Mesenchymal stem cell (in vitro differentiated cells and primary cell): ENCODE measurements around the gene NRP1.
A peak's percentile ranks its signal among the peaks of the same experiment; 100 is the strongest.

ENCODE experiments used
- DNase-seq: peaks from one replicate; pipeline ENCODE4 v3.0.0-alpha.2; 2013
- H2AFZ ChIP-seq: one replicate; pipeline ENCODE4 v1.6.1; 2013; ENCODE audit warnings: low read depth, mild to moderate bottlenecking, control low read depth, inconsistent platforms, low read length, moderate library complexity
- H2AK5ac ChIP-seq: 2 replicates; pipeline ENCODE4 v1.6.1; 2013; ENCODE audit warnings: low read length, moderate library complexity, mild to moderate bottlenecking, inconsistent platforms; ENCODE audit not compliant: severe bottlenecking
- H2BK120ac ChIP-seq: one replicate; pipeline ENCODE4 v1.6.1; 2013; ENCODE audit warnings: low read depth, mild to moderate bottlenecking, inconsistent platforms, low read length, moderate library complexity
- H2BK12ac ChIP-seq, 2 experiments: one replicate each; pipeline ENCODE4 v1.6.1; 2013; ENCODE audit warnings: inconsistent platforms in 2 of 2, low read length in 2 of 2, mild to moderate bottlenecking in 2 of 2, moderate library complexity in 2 of 2, control low read depth in 1 of 2
- H2BK15ac ChIP-seq: one replicate; pipeline ENCODE4 v1.6.1; 2013; ENCODE audit warnings: mild to moderate bottlenecking, low read depth, inconsistent platforms; ENCODE audit not compliant: poor library complexity, severe bottlenecking
- H2BK5ac ChIP-seq: 2 replicates; pipeline ENCODE4 v1.6.1; 2013; ENCODE audit warnings: low read depth, mild to moderate bottlenecking, low read length, control low read depth, inconsistent platforms; ENCODE audit not compliant: poor library complexity, severe bottlenecking
- H3K14ac ChIP-seq, 2 experiments: one replicate each; pipeline ENCODE4 v1.6.1; 2013; ENCODE audit warnings: inconsistent platforms in 2 of 2, low read length in 2 of 2, control low read depth in 1 of 2, mild to moderate bottlenecking in 1 of 2, moderate library complexity in 1 of 2
- H3K18ac ChIP-seq, 2 experiments: one replicate each; pipeline ENCODE4 v1.6.1; 2013; ENCODE audit warnings: inconsistent platforms in 2 of 2, low read length in 2 of 2, control low read depth in 1 of 2, low read depth in 1 of 2, mild to moderate bottlenecking in 1 of 2
- H3K23ac ChIP-seq, 2 experiments: one replicate each; pipeline ENCODE4 v1.6.1; 2013; ENCODE audit warnings: inconsistent platforms in 2 of 2, low read length in 2 of 2, mild to moderate bottlenecking in 2 of 2, moderate library complexity in 2 of 2, control low read depth in 1 of 2
- H3K27ac ChIP-seq: 2 replicates; pipeline ENCODE4 v1.5.1; 2013; ENCODE audit warnings: mild to moderate bottlenecking, moderate library complexity, low read length, control low read depth, inconsistent platforms; ENCODE audit not compliant: poor library complexity, severe bottlenecking
- H3K27me3 ChIP-seq, 2 experiments: 2 replicates each; pipeline versions ENCODE4 v1.6.1 to v1.7.0; 2013; ENCODE audit warnings: low read length in 2 of 2, mild to moderate bottlenecking in 2 of 2, moderate library complexity in 2 of 2, control low read depth in 1 of 2, inconsistent platforms in 1 of 2; ENCODE audit not compliant: control insufficient read depth in 1 of 2, insufficient read depth in 1 of 2
- H3K36me3 ChIP-seq, 2 experiments: 2 replicates each; pipeline versions ENCODE4 v1.6.1 to v1.7.0; 2013; ENCODE audit warnings: low read length in 2 of 2, control low read depth in 1 of 2, inconsistent platforms in 1 of 2, low read depth in 1 of 2, mild to moderate bottlenecking in 1 of 2; ENCODE audit not compliant: insufficient read depth in 2 of 2, control insufficient read depth in 1 of 2
- H3K4ac ChIP-seq, 2 experiments: one replicate each; pipeline ENCODE4 v1.6.1; 2013; ENCODE audit warnings: inconsistent platforms in 2 of 2, low read length in 2 of 2, mild to moderate bottlenecking in 2 of 2, moderate library complexity in 2 of 2, control low read depth in 1 of 2, low read depth in 1 of 2
- H3K4me1 ChIP-seq: 2 replicates; pipeline ENCODE4 v1.6.1; 2013; ENCODE audit warnings: low read depth, low read length, control low read depth; ENCODE audit not compliant: control insufficient read depth, insufficient read depth
- H3K4me2 ChIP-seq: 2 replicates; pipeline ENCODE4 v1.6.1; 2013; ENCODE audit warnings: low read length, mild to moderate bottlenecking, inconsistent platforms; ENCODE audit not compliant: poor library complexity, severe bottlenecking
- H3K4me3 ChIP-seq, 2 experiments: 2 replicates each; pipeline versions ENCODE4 v1.5.1 to v1.7.0; 2013; ENCODE audit warnings: low read length in 2 of 2, mild to moderate bottlenecking in 2 of 2, control low read depth in 1 of 2, low read depth in 1 of 2; ENCODE audit not compliant: insufficient read depth in 1 of 2
- H3K79me1 ChIP-seq: replicated peaks from 2 replicates; pipeline ENCODE4 v1.6.1; 2013; ENCODE audit warnings: mild to moderate bottlenecking, control low read depth, low read length, inconsistent platforms; ENCODE audit not compliant: poor library complexity, severe bottlenecking
- H3K9ac ChIP-seq: 2 replicates; pipeline ENCODE4 v1.7.0; 2013; ENCODE audit warnings: mild to moderate bottlenecking, low read length, moderate library complexity
- H3K9me3 ChIP-seq: 2 replicates; pipeline ENCODE4 v1.7.0; 2013; ENCODE audit warnings: mild to moderate bottlenecking, low read length; ENCODE audit not compliant: control insufficient read depth
- H4K8ac ChIP-seq: one replicate; pipeline ENCODE4 v1.6.1; 2013; ENCODE audit warnings: inconsistent platforms, mild to moderate bottlenecking, low read length, moderate library complexity
- H4K91ac ChIP-seq: one replicate; pipeline ENCODE4 v1.6.1; 2013; ENCODE audit warnings: mild to moderate bottlenecking, low read length, inconsistent platforms
- WGBS: methylation state at CpG from one replicate; pipeline ENCODE4 v1.1.7; 2013; ENCODE audit warnings: mixed read lengths; 5-methylcytosine and 5-hydroxymethylcytosine counted together

NRP1 gene

DNA sequence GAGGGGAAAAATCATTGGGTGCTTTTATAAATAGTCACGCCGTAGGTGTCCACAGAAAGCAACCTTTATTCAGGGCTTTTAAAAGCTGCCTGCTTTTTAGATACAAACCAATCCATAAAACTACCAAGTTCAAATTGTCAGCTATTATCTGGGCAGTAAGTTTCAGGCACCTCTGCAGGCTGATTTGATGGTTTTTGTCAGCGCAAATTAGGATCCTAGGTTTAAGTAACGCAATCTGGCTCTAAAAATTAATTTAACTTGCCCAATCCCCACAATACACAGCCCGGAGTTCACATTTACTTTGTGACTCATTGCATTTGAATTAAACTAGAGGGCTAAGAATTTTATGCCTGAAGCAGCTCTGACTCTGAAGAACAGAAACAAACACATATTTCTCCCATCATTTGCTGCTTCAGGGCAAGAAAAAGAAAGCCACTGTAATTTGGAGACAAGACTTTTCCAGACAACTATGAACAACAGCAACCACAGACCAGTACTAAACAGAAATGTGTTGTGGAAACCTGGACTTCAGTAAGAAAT lies 43.3 kb downstream of the NRP1 start:
- H2AFZ ChIP-seq = no peak overlapping the region
- peak overlapping the region in 1 of 2 experiments; percentile 65 for H3K4ac ChIP-seq
- H3K4me2 ChIP-seq = peak overlapping the region; percentile 30
- peaks cover 19% of the 10 kb centered on the region for H3K4me1 ChIP-seq
- H3K23ac ChIP-seq = no peak overlapping the region
- H3K36me3 ChIP-seq = peaks cover 19 to 75% of the 10 kb centered on the region in 2 experiments
- no peaks in the 10 kb centered on the region for H3K27me3 ChIP-seq
- no peak overlapping the region for H4K8ac ChIP-seq
- H3K18ac ChIP-seq = no peak overlapping the region
- H3K9me3 ChIP-seq = no peaks in the 10 kb centered on the region
- H3K9ac ChIP-seq = peak overlapping the region; percentile 62
- H3K27ac ChIP-seq = peak overlapping the region; percentile 96
- no peak overlapping the region for H2BK12ac ChIP-seq
- H4K91ac ChIP-seq = no peak overlapping the region
- no peak overlapping the region for H3K14ac ChIP-seq
- no peak overlapping the region for H2BK15ac ChIP-seq
- H2BK120ac ChIP-seq = no peak overlapping the region
- no peak overlapping the region for H2BK5ac ChIP-seq
- DNase-seq = peak; percentile 71
- no peak overlapping the region for H2AK5ac ChIP-seq
- H3K79me1 ChIP-seq = no peaks in the 10 kb centered on the region
- 63% methylated on average over 5 of the region's 5 CpGs for WGBS
- peak overlapping the region in 1 of 2 experiments; percentile 38 for H3K4me3 ChIP-seq

DNA sequence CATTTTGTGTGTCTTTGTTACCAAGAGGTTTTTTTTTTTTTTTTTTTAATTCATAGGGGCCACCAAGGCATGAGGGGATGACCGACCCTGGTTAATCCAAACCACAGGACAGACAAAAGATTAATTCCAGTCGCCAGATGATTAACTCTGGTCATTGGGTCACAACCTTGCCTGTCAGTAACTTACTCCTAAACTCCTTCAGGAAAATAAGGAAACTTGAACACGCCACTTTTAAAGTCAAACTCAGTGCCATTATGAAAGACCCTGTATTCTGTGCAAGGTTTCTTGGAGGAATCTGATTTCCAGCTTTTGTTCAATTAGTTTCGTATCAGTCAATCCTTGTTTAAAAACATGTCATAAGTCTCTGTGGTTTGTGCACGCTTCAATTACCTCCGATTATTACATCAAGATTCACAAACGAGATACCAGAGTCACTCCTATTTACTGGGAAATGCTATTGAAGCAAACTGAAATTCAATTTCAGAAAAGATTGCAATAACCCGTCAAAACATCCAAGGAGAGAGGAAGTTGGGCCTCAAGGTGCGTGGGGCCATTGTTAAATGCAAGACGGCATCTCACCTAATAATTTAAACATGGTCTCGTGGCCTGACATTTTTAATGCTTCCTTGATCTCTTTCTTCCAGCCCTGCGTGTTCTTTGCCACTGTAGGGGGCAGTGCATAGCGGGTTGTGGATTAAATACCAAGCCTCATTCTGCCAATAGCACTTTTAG lies 44.0 kb downstream of the NRP1 start:
- no peaks in the 10 kb centered on the region for H3K9me3 ChIP-seq
- H2AK5ac ChIP-seq = peak overlapping the region; percentile 84
- H3K14ac ChIP-seq = no peak overlapping the region
- H2BK5ac ChIP-seq = no peak overlapping the region
- H3K27ac ChIP-seq = peak overlapping the region; percentile 96
- no peak overlapping the region for H2BK12ac ChIP-seq
- H3K23ac ChIP-seq = no peak overlapping the region
- H3K27me3 ChIP-seq = no peaks in the 10 kb centered on the region
- WGBS = 91% methylated on average over 13 of the region's 13 CpGs
- H3K36me3 ChIP-seq = peaks cover 21 to 76% of the 10 kb centered on the region in 2 experiments
- H4K8ac ChIP-seq = no peak overlapping the region
- no peak overlapping the region for H2AFZ ChIP-seq
- DNase-seq = no peak
- peak overlapping the region; percentile 17 to 65 for H3K4ac ChIP-seq
- H3K4me3 ChIP-seq = no peak overlapping the region
- no peak overlapping the region for H3K18ac ChIP-seq
- no peak overlapping the region for H3K4me2 ChIP-seq
- no peak overlapping the region for H4K91ac ChIP-seq
- H2BK15ac ChIP-seq = no peak overlapping the region
- peaks cover 20% of the 10 kb centered on the region for H3K4me1 ChIP-seq
- H3K9ac ChIP-seq = peak overlapping the region; percentile 62
- no peaks in the 10 kb centered on the region for H3K79me1 ChIP-seq
- H2BK120ac ChIP-seq = no peak overlapping the region

DNA sequence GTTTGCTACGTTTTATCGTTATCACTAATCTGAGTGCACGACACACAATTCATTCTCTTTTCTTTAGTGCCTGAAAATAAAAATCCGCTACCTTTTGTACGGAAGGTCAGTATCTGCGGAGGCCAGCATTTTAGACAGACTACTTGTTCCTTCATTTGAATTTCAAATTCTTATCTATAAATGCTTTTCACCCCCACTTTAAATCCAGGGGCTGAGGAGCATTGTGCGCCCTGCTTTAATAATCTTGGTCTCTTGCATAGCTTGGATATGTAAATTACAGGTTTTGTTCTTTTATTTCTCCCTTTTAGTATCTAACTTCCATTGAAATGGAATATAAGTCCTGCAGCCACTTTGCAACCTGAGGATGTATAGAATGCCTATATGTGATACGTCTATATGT lies 44.7 kb downstream of the NRP1 start:
- Histone ChIP-seq H4K91ac (no peak overlapping the region), H2BK5ac (no peak overlapping the region), H3K4me2 (no peak overlapping the region)

DNA sequence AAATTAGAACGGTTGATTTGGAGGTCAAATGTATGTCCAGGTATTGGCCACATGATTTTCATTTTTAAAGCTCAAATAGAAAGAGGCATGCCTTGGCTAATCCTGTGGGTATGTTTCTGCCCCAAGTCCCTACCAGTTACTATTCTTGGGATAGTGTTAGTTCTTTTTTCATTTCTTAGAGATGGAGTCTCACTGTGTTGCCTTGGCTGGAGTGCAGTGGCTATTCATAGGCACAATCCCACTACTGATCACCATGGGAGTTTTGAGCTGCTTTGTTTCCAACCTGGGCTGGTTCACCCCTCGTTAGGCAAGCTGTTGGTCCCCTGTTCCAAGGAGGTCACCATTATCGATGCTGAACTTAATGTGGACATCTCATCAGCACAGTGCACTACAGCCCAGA lies 46.3 kb downstream of the NRP1 start:
- H3K4me3 ChIP-seq = no peak overlapping the region
- no peaks in the 10 kb centered on the region for H3K27me3 ChIP-seq
- no peaks in the 10 kb centered on the region for H3K9me3 ChIP-seq
- H3K4ac ChIP-seq = no peak overlapping the region
- no peak overlapping the region for H4K91ac ChIP-seq
- peaks cover 10 to 64% of the 10 kb centered on the region in 2 experiments for H3K36me3 ChIP-seq
- WGBS = 91% methylated on average over 3 of the region's 3 CpGs
- no peak overlapping the region for H3K23ac ChIP-seq
- H3K4me1 ChIP-seq = peaks cover 18% of the 10 kb centered on the region
- H3K79me1 ChIP-seq = no peaks in the 10 kb centered on the region
- H2BK12ac ChIP-seq = no peak overlapping the region
- H2BK15ac ChIP-seq = no peak overlapping the region
- H3K9ac ChIP-seq = no peak overlapping the region
- no peak overlapping the region for H2BK5ac ChIP-seq
- H2AK5ac ChIP-seq = no peak overlapping the region
- H3K27ac ChIP-seq = no peak overlapping the region
- DNase-seq = no peak
- no peak overlapping the region for H3K14ac ChIP-seq
- no peak overlapping the region for H3K18ac ChIP-seq
- no peak overlapping the region for H2AFZ ChIP-seq
- H2BK120ac ChIP-seq = no peak overlapping the region
- H3K4me2 ChIP-seq = no peak overlapping the region
- peak overlapping the region; percentile 16 for H4K8ac ChIP-seq

More for the DNA sequence above, 44.7 kb downstream of the NRP1 start:
- Histone ChIP-seq H2AK5ac (peak overlapping the region; percentile 31), H3K4ac (no peak overlapping the region), H3K23ac (no peak overlapping the region), H2BK12ac (no peak overlapping the region), H2AFZ (no peak overlapping the region), H3K9me3 (no peaks in the 10 kb centered on the region), H3K27me3 (no peaks in the 10 kb centered on the region), H3K4me1 (peaks cover 21% of the 10 kb centered on the region), H3K4me3 (no peak overlapping the region), H4K8ac (no peak overlapping the region), H3K36me3 (peaks cover 17 to 77% of the 10 kb centered on the region in 2 experiments), H3K27ac (no peak overlapping the region), H3K79me1 (no peaks in the 10 kb centered on the region), H2BK120ac (no peak overlapping the region), H3K9ac (no peak overlapping the region), H2BK15ac (no peak overlapping the region), H3K14ac (no peak overlapping the region), H3K18ac (no peak overlapping the region)
- DNase-seq = no peak
- WGBS = 97% methylated on average over 6 of the region's 8 CpGs
